Activated T-cell treated with anti-CD3 and anti-CD28 coated beads, Interleukin-2, amount 50 U/mL, for 24 hours (primary cell): ENCODE measurements around the gene PRMT1.
"Not testable (repeated sequence)": the region's sequence is repeated elsewhere in the genome, so short reads cannot be mapped to it uniquely, and the experiment has no call there.

ENCODE experiments used
- DNase-seq: peaks from one replicate; pipeline ENCODE4 v3.0.0-alpha.2; 2020
- H3K27ac Mint-ChIP-seq: 2 replicates; pipeline ENCODE4 v1.8.0; 2020; ENCODE audit warnings: mild to moderate bottlenecking, mixed read lengths
- H3K27me3 Mint-ChIP-seq: 2 replicates; pipeline ENCODE4 v1.8.0; 2020; ENCODE audit warnings: mixed read lengths
- H3K36me3 Mint-ChIP-seq: 2 replicates; pipeline ENCODE4 v1.8.0; 2020; ENCODE audit warnings: low read depth, mixed read lengths
- H3K4me1 Mint-ChIP-seq: 2 replicates; pipeline ENCODE4 v1.8.0; 2020; ENCODE audit warnings: low read depth, mixed read lengths
- H3K4me3 Mint-ChIP-seq: 2 replicates; pipeline ENCODE4 v1.8.0; 2020; ENCODE audit warnings: mild to moderate bottlenecking, moderate library complexity, mixed read lengths
- H3K9me3 Mint-ChIP-seq: 2 replicates; pipeline ENCODE4 v1.8.0; 2020; ENCODE audit warnings: mixed read lengths

The PRMT1 gene

DNA sequence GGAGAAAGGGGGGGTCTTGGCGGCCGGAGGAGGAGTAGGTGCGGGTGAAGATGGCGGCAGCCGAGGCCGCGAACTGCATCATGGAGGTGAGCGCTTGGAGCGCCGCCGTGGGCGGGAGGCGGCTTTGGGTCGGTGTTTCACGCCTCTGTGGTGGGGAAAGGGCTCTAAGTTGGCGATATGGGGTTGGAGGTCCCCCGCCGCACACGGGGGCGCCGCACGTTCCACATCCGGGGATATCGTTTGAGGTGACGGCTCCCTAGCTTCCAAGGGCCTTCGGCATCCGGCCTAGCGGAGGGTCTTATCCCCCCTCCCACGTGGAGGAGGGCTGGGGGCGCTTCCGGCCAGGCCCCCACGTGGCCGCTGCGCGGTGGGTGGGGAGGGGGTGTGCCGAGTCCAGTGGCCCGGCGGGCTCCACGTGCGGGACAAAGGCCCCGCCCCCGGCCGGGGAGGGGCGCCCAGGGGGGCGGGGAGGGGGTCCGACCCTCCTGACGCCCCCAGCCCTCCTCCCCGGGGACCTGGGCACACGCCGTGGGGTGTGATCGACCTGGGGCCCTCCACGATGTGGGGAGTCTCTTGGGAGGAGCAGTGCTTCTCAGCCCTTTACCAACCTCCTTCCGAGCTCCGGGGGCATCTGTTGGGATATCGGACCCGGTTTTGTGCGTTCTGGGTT, at the start of gene PRMT1:
PRMT1 (plus strand) TSS at position 41 of the 670 bp plus-strand sequence; CDS start at position 51, 10 bp downstream.
- Mint-ChIP-seq H3K36me3 (peaks cover 54% of the 10 kb centered on the region), H3K4me1 (peaks cover 40% of the 10 kb centered on the region), H3K27me3 (no peaks in the 10 kb centered on the region), H3K9me3 (no peaks in the 10 kb centered on the region), H3K4me3 (peak within 1 kb of the TSS; percentile 99), H3K27ac (peak within 1 kb of the TSS; percentile 99)
- DNase-seq, result no peak

DNA sequence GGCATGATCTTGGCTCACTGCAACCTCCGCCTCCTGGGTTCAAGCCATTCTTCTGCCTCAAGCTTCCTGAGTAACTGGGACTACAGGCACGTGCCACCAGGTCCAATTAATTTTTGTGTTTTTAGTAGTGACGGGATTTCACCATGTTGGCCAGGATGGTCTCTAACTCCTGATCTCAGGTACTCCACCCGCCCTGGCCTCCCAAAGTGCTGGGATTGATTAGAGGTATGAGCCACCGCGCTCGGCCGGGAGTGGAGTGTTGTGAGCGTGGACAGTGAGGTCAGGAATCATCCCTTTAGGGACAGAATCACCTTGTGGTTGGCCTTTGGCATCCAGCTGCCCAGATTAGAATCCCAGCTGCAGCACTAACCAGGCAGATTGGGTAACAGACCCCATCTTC, 47.4 kb upstream of the PRMT1 start:
- no peak overlapping the region for H3K27ac Mint-ChIP-seq
- peaks cover 36% of the 10 kb centered on the region for H3K36me3 Mint-ChIP-seq
- no peaks in the 10 kb centered on the region for H3K27me3 Mint-ChIP-seq
- H3K4me3 Mint-ChIP-seq, result no peak overlapping the region
- no peaks in the 10 kb centered on the region for H3K9me3 Mint-ChIP-seq
- H3K4me1 Mint-ChIP-seq, result peaks cover 2% of the 10 kb centered on the region
- DNase-seq, result no peak

DNA sequence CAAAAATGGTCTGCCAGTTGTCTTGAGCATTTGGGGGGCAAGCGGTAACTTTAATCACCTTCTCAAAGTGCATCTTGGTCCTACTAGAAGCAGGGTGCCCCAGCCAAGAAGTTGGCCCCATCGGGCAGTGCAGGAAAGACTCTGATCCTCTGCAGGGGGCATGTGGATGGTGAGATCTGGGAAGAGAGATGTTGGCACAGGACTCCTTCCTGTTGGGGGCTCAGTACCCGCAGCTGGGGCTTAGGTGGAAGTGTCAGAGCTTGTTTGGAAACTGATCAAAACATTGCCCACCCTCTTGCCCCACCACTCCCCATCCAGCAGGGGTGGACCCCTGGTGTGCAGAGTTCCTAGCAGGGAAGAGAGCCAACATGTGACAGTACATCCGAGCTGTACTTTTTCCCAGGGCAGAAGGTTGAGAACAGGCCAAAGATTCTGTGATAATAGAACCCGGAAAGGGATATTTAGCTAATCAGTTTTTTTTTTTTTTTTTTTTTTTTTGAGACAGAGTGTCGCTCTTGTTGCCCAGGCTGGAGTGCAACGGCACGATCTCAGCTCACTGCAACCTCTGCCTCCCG, 46.0 kb upstream of the PRMT1 start:
- Mint-ChIP-seq H3K27ac (peak overlapping the region; percentile 30), H3K27me3 (no peaks in the 10 kb centered on the region), H3K4me3 (no peak overlapping the region), H3K4me1 (peaks cover 2% of the 10 kb centered on the region), H3K9me3 (no peaks in the 10 kb centered on the region), H3K36me3 (peaks cover 27% of the 10 kb centered on the region)
- no peak for DNase-seq

DNA sequence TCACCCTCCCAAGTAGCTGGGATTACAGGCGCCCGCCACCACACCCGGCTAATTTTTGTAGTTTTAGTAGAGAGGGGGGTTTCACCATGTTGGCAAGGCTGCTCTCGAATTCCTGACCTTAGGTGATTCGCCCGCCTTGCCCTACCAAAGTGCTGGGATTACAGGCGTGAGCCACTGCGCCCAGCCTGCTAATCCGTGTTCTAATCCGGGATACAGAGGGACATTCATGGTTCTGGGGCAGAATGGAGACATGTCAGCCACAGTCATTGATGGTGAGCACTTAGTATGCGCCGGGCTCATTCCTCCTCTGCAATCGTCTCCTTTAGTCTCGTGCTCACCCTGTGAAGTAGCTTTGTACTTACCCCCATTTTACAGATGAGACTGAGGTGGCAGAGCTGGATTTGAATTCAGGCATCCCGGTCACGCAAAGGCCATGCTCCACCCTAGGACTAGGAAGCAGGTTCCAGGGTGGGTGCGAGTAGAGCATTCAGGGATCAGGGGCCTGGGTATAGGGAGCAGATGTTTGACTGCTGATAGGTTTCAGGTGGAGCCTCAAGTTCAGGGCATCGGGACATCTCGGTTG, 45.4 kb upstream of the PRMT1 start:
- no peaks in the 10 kb centered on the region for H3K27me3 Mint-ChIP-seq
- H3K4me3 Mint-ChIP-seq, result no peak overlapping the region
- peaks cover 2% of the 10 kb centered on the region for H3K4me1 Mint-ChIP-seq
- DNase-seq, result no peak
- H3K9me3 Mint-ChIP-seq, result no peaks in the 10 kb centered on the region
- no peak overlapping the region for H3K27ac Mint-ChIP-seq
- peaks cover 22% of the 10 kb centered on the region for H3K36me3 Mint-ChIP-seq

DNA sequence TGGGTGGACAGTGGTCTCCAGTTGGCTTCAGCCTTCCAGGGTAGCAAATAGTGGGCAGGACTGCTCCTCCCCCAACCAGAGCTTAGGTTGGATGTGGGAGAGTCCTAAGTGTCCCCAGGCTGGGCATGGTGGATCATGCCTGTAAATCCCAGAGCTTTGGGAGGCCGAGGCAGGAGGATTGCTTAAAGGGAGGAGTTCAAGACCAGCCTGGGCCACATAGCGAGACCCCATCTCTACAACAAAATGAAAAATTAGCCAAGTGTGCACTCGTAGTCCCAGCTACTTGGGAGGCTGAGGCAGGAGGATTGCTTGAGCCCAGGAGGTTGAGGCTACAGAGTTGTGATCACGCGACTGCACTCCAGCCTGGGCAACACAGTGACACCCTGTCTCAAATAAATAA, 44.5 kb upstream of the PRMT1 start:
- Mint-ChIP-seq H3K4me3 (no peak overlapping the region), H3K27ac (no peak overlapping the region), H3K9me3 (no peaks in the 10 kb centered on the region), H3K27me3 (no peaks in the 10 kb centered on the region), H3K36me3 (peaks cover 13% of the 10 kb centered on the region), H3K4me1 (peaks cover 2% of the 10 kb centered on the region)
- no peak for DNase-seq

DNA sequence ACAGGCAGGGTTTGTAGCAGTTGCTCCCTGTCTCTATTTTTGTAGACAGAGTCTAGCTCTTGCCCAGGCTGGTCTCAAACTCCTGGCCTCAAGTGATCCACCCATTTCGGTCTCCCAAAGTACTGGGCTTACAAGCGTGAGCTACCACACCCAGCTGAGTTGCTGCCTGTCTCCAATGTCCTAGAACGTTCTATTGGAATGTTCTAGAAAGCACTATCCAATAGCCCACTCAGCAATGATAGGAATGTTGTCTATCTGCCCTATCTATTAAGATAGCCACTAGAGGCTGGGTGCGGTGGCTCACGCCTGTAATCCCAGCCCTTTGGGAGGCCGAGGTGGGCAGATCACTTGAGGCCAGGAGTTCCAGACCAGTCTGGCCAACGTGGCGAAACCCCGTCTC, 43.8 kb upstream of the PRMT1 start:
- H3K27ac Mint-ChIP-seq, H3K27me3 Mint-ChIP-seq, H3K36me3 Mint-ChIP-seq, H3K4me3 Mint-ChIP-seq, H3K9me3 Mint-ChIP-seq, H3K4me1 Mint-ChIP-seq, DNase-seq: not testable (repeated sequence)

DNA sequence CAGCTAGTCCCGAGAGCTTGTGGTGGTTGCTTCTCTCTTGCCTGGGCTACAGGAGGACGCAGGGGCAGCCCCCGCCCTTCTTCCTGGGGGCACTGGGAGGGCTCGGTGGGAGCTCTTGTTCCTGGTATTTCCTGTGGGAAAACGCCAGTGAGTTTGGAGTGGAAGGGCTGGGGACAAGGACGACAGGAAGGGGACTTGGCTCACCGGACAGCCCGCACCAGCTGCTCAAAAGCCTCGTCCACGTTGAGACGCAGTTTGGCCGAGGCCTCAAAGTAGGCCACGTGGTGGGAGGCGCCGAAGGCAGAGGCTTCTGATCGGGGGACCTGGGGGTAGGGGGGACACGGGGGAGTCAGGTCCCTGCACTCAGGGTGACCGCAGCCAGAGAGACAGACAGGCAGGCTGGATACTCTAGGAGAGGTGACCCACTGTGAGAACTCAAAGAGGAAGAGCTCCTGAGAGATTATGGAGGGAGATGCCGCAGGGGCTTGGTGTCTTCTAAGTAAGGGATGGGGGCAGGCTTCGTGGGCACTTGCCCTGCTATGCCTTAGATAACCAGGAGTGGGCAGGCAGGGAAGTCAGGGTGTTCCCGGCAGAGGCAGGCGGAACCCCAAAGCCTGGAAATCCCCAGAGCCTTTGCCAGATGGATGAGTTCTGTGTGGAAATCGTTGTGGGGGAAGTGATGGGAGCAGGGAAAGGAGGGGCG, 41.4 kb upstream of the PRMT1 start:
- no peak for DNase-seq
- Mint-ChIP-seq H3K36me3 (peaks cover 3% of the 10 kb centered on the region), H3K27ac (peak overlapping the region; percentile 38)

DNA sequence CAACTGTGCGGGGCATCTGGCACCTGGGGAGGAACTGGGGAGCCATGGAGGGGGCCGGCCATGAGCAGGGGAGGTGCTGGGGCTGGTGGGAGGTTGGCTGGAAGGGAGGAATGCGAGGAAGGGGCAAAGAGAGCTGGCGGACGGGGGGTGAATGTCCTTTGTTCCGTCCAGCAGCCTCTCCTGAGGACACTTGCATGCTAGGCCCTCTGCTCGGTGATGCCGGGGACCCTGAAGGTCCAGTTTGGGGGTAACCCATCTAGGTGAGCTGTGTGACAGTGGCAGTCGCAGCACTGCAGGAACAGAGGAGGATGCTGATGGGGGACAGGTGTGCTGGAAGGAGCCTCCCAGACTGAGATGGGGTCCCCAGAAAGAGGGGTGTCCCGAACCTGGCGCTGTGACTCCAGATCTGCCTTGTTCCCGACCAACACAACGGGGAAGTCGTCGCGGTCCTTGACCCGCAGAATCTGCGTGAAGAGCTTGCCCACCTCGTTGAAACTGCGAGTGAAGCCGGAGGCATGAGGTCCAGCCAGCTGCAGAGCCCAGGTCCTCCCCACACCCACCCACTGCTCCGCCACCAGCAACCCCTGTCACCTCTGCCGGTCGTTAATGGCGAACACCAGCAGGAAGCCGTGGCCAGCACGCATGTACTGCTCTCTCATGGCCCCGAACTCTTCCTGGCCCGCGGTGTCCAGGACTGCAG, 40.7 kb upstream of the PRMT1 start:
- no peaks in the 10 kb centered on the region for H3K9me3 Mint-ChIP-seq
- no peaks in the 10 kb centered on the region for H3K27me3 Mint-ChIP-seq
- H3K36me3 Mint-ChIP-seq, result peaks cover 7% of the 10 kb centered on the region
- H3K4me3 Mint-ChIP-seq, result no peak overlapping the region
- peaks cover 22% of the 10 kb centered on the region for H3K4me1 Mint-ChIP-seq
- DNase-seq, result no peak
- H3K27ac Mint-ChIP-seq, result peak overlapping the region; percentile 38

More for the DNA sequence above, 41.4 kb upstream of the PRMT1 start:
- Mint-ChIP-seq H3K4me3 (no peak overlapping the region), H3K27me3 (no peaks in the 10 kb centered on the region), H3K9me3 (no peaks in the 10 kb centered on the region), H3K4me1 (peaks cover 20% of the 10 kb centered on the region)

DNA sequence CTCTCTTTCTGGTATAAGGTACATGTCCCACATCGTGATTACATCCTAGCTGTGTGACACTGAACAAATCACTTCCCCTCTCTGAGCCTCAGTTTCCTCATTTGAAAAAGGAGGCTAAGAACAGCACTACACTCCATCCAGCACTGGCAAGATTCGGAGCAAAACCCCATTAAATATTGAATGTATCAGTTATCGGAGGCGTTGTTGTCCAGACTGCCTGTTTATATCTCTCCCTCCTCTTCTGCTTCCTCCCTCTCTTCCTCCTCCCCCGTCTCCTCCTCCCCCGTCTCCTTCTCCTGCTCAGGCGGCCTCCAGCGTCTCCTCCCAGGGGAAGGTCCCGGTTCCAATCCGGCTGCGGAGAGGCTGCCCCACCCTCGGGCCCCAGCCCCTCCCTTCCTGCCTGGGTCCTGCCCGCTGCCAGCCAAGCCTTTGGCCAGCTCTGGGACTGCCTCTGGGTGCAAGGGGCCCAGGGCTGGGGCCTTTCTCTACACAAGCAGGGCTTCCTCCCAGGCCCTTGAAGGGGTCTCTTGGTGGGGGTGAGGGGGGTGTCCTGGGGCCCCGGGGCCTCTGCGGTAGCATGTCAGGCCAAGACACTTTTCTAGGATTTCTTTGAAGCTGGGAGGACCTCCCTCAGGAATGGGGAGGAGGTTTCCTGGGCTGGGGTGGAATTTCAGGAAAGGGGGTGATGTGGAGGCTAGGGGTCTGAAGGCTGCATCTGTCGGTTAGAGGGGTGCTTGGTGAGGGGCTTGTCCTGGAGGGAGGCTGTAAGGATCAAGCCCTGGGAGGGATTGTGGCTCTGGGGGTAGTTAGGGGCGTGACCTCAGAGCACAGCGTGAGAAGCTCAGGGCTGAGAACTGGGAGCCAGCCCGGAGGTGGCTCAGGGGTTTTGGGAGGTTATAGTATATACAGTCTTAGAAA, 39.0 kb upstream of the PRMT1 start:
- H3K4me3 Mint-ChIP-seq, result peak overlapping the region; percentile 36
- H3K36me3 Mint-ChIP-seq, result peaks cover 16% of the 10 kb centered on the region
- H3K27ac Mint-ChIP-seq, result peak overlapping the region; percentile 55
- H3K27me3 Mint-ChIP-seq, result no peaks in the 10 kb centered on the region
- H3K9me3 Mint-ChIP-seq, result no peaks in the 10 kb centered on the region
- H3K4me1 Mint-ChIP-seq, result peaks cover 30% of the 10 kb centered on the region
- DNase-seq, result peak; percentile 43

DNA sequence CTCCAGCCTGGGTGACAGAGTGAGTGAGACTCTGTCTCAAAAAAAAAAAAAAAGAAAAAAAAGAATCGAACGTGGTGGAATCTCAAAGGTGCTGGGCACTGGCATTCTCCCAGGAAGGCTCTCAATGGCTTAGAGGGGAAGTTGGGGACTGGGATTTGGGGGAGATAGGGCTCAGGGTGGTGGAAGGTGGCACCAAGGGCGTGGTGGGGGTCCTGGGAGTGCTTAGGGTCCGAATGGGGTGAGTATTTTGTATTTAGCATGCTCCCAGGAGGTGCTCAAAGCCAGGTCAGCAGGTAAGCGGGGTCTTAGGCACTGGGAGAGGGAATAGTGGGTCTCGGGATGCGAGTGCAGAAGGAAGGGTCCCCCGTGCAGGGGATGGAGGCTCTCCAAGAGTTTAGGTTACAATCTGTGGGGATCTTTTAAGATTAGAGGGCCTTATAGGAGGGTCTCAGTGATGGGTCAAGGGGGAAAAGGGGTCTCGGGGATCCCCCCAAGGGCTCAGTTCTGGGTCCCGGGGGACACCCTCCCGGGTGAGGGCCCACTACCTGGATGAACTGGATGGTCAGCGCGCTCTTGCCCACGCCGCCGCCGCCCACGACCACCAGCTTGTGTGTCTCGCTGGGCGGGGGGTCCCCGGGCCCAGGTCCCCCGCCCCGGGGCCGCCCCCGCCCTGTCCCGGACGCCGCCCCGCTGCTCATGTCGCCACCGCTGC, 37.5 kb upstream of the PRMT1 start:
- Mint-ChIP-seq H3K4me3 (peak overlapping the region; percentile 99), H3K4me1 (peaks cover 45% of the 10 kb centered on the region), H3K9me3 (no peaks in the 10 kb centered on the region), H3K27ac (peak overlapping the region; percentile 79), H3K27me3 (no peaks in the 10 kb centered on the region), H3K36me3 (peaks cover 26% of the 10 kb centered on the region)
- DNase-seq, result no peak

DNA sequence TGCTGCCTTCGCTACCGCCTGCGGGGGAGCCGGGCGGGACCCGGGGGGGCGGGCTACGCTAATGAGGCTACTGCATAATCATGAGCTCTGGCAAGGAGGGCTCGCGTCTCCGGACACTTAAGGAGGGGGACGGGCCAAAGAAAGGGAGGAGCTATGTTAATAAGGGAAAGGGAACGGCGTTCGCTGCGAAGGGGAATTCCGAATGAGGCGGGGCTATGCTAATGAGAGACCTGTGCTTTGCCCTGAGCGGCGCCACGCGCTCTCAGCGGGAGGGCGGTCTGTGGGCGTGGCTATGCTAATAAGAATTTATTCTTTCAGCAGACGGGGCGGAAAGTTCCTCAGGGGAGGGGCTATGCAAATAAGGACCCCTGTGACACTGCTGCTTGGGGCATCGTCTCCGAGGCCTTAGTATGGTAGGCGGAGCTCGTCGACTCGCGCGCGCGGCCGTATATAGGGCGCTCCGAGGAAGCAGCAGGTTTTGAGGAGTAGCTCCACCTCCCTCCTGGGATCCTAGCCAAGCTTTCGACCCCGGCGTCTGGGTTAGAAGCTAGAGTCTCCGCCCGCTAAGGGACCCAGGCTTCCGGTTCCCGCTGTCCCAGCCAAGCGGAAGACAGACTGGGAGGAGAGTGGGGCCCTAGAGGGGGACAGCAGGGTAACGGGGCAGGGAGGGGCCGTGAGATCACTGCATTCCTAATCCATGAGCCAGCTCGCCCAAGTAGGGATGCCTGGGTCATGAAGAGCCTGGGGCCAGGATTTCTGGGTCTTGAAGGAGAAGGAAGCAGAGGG, 36.8 kb upstream of the PRMT1 start, which contains the start of gene RRAS:
RRAS (minus strand) TSS at position 31 of the 786 bp plus-strand sequence. CDS start 45 bp downstream, outside the sequence.
- DNase-seq, result peak; percentile 99
- H3K36me3 Mint-ChIP-seq, result peaks cover 31% of the 10 kb centered on the region
- peak within 1 kb of the TSS; percentile 100 for H3K27ac Mint-ChIP-seq
- H3K27me3 Mint-ChIP-seq, result no peaks in the 10 kb centered on the region
- H3K4me1 Mint-ChIP-seq, result peaks cover 49% of the 10 kb centered on the region
- H3K4me3 Mint-ChIP-seq, result peak within 1 kb of the TSS; percentile 99
- no peaks in the 10 kb centered on the region for H3K9me3 Mint-ChIP-seq

DNA sequence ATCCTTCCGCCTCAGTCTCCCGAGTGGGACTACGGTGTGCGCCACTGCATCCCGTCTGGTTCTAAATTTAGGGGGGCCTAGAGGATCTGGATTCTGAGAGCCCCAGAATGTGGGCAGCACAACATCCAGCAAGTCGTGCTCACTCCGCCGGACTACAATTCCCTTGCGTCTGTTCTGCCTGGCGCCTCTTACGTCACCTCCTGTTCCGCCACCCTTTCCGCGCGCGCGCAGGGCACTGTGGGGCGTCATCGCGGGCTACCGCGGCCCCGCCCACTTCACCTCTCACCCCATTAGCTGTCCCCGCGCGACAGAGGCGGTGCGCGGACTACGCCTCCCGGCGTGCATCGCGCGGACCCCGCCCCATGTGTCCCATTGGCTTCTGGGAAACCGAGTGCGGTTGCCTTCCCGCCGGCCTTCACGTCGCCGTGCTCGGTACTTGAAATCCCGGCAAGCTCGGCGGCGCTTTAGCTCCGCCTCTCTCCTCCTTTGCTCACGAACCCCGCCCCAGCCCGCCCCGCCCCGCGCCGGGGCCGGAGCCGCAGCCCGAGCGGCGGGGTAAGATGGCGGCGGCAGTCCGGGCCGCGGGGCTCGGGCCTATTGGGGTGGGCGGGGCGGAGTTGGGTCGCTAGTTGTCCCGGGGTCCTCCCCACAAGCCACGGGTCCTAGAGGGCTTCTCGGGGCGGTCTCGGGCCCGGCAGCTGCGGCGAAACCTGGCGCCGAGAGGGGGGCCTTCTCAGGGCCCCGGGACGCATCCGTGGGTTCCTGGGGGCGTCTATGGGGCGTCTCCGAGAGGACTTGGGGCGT, 35.2 kb upstream of the PRMT1 start, which contains the start of gene SCAF1:
SCAF1 (plus strand) TSS at position 522 of the 804 bp plus-strand sequence. CDS start 2,818 bp downstream, outside the sequence.
- Mint-ChIP-seq H3K4me3 (peak within 1 kb of the TSS; percentile 99), H3K9me3 (no peaks in the 10 kb centered on the region), H3K27me3 (no peaks in the 10 kb centered on the region), H3K27ac (peak within 1 kb of the TSS; percentile 100), H3K36me3 (peaks cover 47% of the 10 kb centered on the region), H3K4me1 (peaks cover 55% of the 10 kb centered on the region)
- peak; percentile 99 for DNase-seq
